A549 (cell line): ENCODE data around the gene DNAJC5. TPM values are rescaled to one million over a fixed set of nuclear protein-coding genes. Genes with fewer than 3 reads are reported as not detected.
"Not testable (repeated sequence)": the region's sequence is repeated elsewhere in the genome, so short reads cannot be mapped to it uniquely, and the experiment has no call there.

ENCODE experiments used
- ATAC-seq, 2 experiments: fragments of 200-7000 bp in 1 of 2; fragments of >200 bp in 1 of 2; cut with Nextera tagmentation in 1 of 2; cut with Tn5 transposase in 1 of 2; 3 replicates each; pipeline versions ENCODE4 v1.8.0 to v1.9.1; 2018 to 2020; ENCODE audit warnings: mild to moderate bottlenecking in 1 of 2, moderate library complexity in 1 of 2
- CTCF ChIA-PET: fragments of 300-600 bp; sonication (Branson Sonifier 250); formaldehyde crosslinking; extraction: SDS; loops from one replicate; lab custom pipeline; 2021; ENCODE audit warnings: antibody characterized with exemption, inconsistent platforms; lab: Yijun Ruan, JAX
- POLR2A ChIA-PET: fragments of 350-600 bp; formaldehyde crosslinking; extraction: SDS; loops from one replicate; lab custom pipeline; 2021; ENCODE audit warnings: antibody characterized with exemption, inconsistent platforms; lab: Yijun Ruan, JAX
- DNase-seq, 2 experiments: peaks; one replicate each; pipeline versions ENCODE4 v3.0.0 to v3.0.0-alpha.2; 2011 to 2016; ENCODE audit warnings: low read depth in 1 of 2, low spot score in 1 of 2
- FAIRE-seq: peaks from 2 replicates; lab custom pipeline; 2011; peaks lifted over from hg19 to GRCh38; lab: Jason Lieb, UNC
- H3K27ac ChIP-seq, 2 experiments: fragments of >200 bp; sonication (Bioruptor Twin); formaldehyde crosslinking; 3 replicates each; pipeline ENCODE4 v1.5.1; 2016 to 2017
- H3K4me1 ChIP-seq: fragments of >200 bp; sonication (Bioruptor Twin); formaldehyde crosslinking; 3 replicates; pipeline ENCODE4 v1.6.1; 2016
- H3K4me2 ChIP-seq: fragments of >200 bp; sonication (Bioruptor Twin); formaldehyde crosslinking; 3 replicates; pipeline ENCODE4 v1.6.1; 2016
- H3K4me3 ChIP-seq: fragments of >200 bp; sonication (Bioruptor Twin); formaldehyde crosslinking; 3 replicates; pipeline ENCODE4 v1.5.1; 2016
- H3K9me3 ChIP-seq: fragments of >200 bp; sonication (Bioruptor Twin); formaldehyde crosslinking; 3 replicates; pipeline ENCODE4 v1.6.1; 2016
- BHLHE40 ChIP-seq: IDR thresholded peaks from 2 replicates; pipeline ENCODE4 v1.6.1; 2012; ENCODE audit warnings: low read depth, low read length, inconsistent platforms
- CBX2 ChIP-seq: fragments of 200-600 bp; sonication (generic); IDR thresholded peaks from 2 replicates; pipeline ENCODE4 v1.6.1; 2016; ENCODE audit warnings: low read depth, mild to moderate bottlenecking, borderline replicate concordance
- CHD2 ChIP-seq: fragments of 150-350 bp; IDR thresholded peaks from 2 replicates; pipeline ENCODE4 v1.6.1; 2014; ENCODE audit warnings: low read length; ENCODE audit not compliant: partially characterized antibody
- EHF ChIP-seq: fragments of 250-450 bp; sonication (Bioruptor Pico); IDR thresholded peaks from 2 replicates; pipeline ENCODE4 v1.5.0; 2020; ENCODE audit warnings: mild to moderate bottlenecking
- EP300 ChIP-seq, 2 experiments: fragments of >200 bp; sonication (Bioruptor Twin); formaldehyde crosslinking; IDR thresholded peaks; 2 replicates in 1 of 2; 3 replicates in 1 of 2; pipeline ENCODE4 v1.6.1; 2016 to 2017
- ESRRA ChIP-seq: fragments of 150-350 bp; IDR thresholded peaks from 2 replicates; pipeline ENCODE4 v1.6.1; 2014; ENCODE audit warnings: mild to moderate bottlenecking, low read length, borderline replicate concordance
- GATA3 ChIP-seq: IDR thresholded peaks from 2 replicates; pipeline ENCODE4 v1.6.1; 2012; ENCODE audit warnings: borderline replicate concordance
- JUN ChIP-seq, 2 experiments: fragments of >200 bp; sonication (Bioruptor Twin); formaldehyde crosslinking; IDR thresholded peaks; 2 replicates in 1 of 2; 3 replicates in 1 of 2; pipeline ENCODE4 v1.6.1; 2016 to 2017
- KDM1A ChIP-seq: fragments of 200-600 bp; sonication (generic); IDR thresholded peaks from 2 replicates; pipeline ENCODE4 v1.6.1; 2016; ENCODE audit warnings: low read depth, mild to moderate bottlenecking
- KDM5A ChIP-seq: fragments of 200-600 bp; sonication (generic); IDR thresholded peaks from 2 replicates; pipeline ENCODE4 v1.6.1; 2016; ENCODE audit warnings: antibody characterized with exemption, mild to moderate bottlenecking
- MYC ChIP-seq: IDR thresholded peaks from 2 replicates; pipeline ENCODE4 v1.6.1; 2012; ENCODE audit warnings: mild to moderate bottlenecking, inconsistent platforms, low read length, improper control_type of control experiment, borderline replicate concordance
- NR3C1 ChIP-seq: fragments of >200 bp; sonication (Bioruptor Twin); formaldehyde crosslinking; IDR thresholded peaks from 3 replicates; pipeline ENCODE4 v1.6.1; 2017
- PHF8 ChIP-seq: fragments of 200-600 bp; sonication (generic); IDR thresholded peaks from 2 replicates; pipeline ENCODE4 v1.6.1; 2016; ENCODE audit warnings: low read depth, mild to moderate bottlenecking, antibody characterized with exemption, moderate library complexity, borderline replicate concordance
- RNF2 ChIP-seq: fragments of 200-600 bp; sonication (generic); IDR thresholded peaks from 2 replicates; pipeline ENCODE4 v1.6.1; 2016; ENCODE audit warnings: low read depth, mild to moderate bottlenecking, antibody characterized with exemption, moderate library complexity, borderline replicate concordance
- ZNF302 ChIP-seq: fragments of 250-450 bp; sonication (Bioruptor Pico); IDR thresholded peaks from 2 replicates; pipeline ENCODE4 v1.9.0; 2021; ENCODE audit warnings: inconsistent platforms, mild to moderate bottlenecking, moderate library complexity
- ZSCAN20 ChIP-seq: fragments of 250-450 bp; sonication (Bioruptor Pico); IDR thresholded peaks from 2 replicates; pipeline ENCODE4 v1.8.0; 2022; ENCODE audit warnings: mild to moderate bottlenecking, moderate library complexity
- WGBS: methylation state at CpG from one replicate; pipeline ENCODE4 v1.1.6; 2017; ENCODE audit errors: missing lambda C conversion rate; 5-methylcytosine and 5-hydroxymethylcytosine counted together
- polyA plus RNA-seq, 4 experiments: library from polyadenylated mRNA; depleted of rRNA in 3 of 4; stranded (reverse); fragments of >200 nt; fragmentation: RNase III in 1 of 4; extraction: RNeasy Plus Mini Kit Qiagen cat#74134 plus additional on column Dnase treatment in 1 of 4; gene quantifications; 2 replicates in 3 of 4; 3 replicates in 1 of 4; pipeline ENCODE4 v1.2.3, GENCODE V29; 2011 to 2017
- TF ChIP-seq, protein P1 (sequence below): IDR thresholded peaks from 2 replicates; pipeline ENCODE4 v1.6.1; 2012
- TF ChIP-seq, protein P2 (sequence below): IDR thresholded peaks from 2 replicates; pipeline ENCODE4 v1.6.1; 2012

DNAJC5 gene
- polyA plus RNA-seq, 2 of the 4 experiments (the other 2 are of a cell fraction) = 20.4 to 23.2 TPM

- no peak for FAIRE-seq
- TF ChIP-seq BHLHE40 = no peak
- DNase-seq = no peak
- no peak overlapping the region for H3K4me3 ChIP-seq
- CTCF ChIA-PET = interaction anchor here (0.6 to 2.5 kb wide), 5 partner anchors 10 to 122 kb away, joined by 3 to 10 read pairs (median 3); no protein-coding TSS in a partner anchor
- H3K9me3 ChIP-seq = no peaks in the 10 kb centered on the region
- ATAC-seq = no peak
- H3K4me2 ChIP-seq = no peak overlapping the region
- no peak overlapping the region for H3K27ac ChIP-seq
- 94% methylated on average over 12 of the region's 12 CpGs for WGBS
- POLR2A ChIA-PET = no interaction called here
- no peaks in the 10 kb centered on the region for H3K4me1 ChIP-seq
Measured at GRCh38 chr20:63913768-63914167, 18.8 kb downstream of the DNAJC5 start.

DNA sequence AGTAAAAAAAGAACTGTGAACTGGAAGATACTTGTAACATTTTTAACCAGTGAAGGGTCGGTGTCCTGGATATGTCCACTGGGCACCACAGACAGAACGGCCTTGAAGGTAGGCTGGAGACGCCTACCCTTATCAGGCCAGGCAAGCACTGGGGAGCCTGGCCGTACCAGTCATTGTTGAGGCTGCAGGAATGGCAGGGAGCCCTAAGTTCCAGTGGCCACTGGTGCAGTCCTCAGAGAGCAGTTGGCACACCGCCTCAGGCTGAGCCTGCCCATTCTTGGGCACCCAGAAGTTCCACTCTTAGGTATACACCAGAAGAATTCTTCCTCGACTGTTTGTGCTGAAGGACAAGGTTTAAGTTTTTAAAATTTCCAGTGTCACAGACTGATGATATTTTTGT lies 20.5 kb downstream of the DNAJC5 start:
- TF ChIP-seq RNF2 (no peak), ZNF302 (CRISPR knock-in tag) (no peak), GATA3 (no peak), BHLHE40 (no peak), ZSCAN20 (CRISPR knock-in tag) (no peak), NR3C1 (no peak)
- TF ChIP-seq, protein P1, sequence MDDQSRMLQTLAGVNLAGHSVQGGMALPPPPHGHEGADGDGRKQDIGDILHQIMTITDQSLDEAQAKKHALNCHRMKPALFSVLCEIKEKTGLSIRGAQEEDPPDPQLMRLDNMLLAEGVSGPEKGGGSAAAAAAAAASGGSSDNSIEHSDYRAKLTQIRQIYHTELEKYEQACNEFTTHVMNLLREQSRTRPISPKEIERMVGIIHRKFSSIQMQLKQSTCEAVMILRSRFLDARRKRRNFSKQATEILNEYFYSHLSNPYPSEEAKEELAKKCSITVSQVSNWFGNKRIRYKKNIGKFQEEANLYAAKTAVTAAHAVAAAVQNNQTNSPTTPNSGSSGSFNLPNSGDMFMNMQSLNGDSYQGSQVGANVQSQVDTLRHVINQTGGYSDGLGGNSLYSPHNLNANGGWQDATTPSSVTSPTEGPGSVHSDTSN = no peak
- Histone ChIP-seq H3K4me3 (no peak overlapping the region), H3K4me2 (no peak overlapping the region), H3K9me3 (no peaks in the 10 kb centered on the region), H3K4me1 (no peaks in the 10 kb centered on the region), H3K27ac (no peak overlapping the region)
- POLR2A ChIA-PET = no interaction called here
- CTCF ChIA-PET = interaction anchor here (1.0 to 2.5 kb wide), 4 partner anchors 11 to 65 kb away, joined by 3 to 10 read pairs (median 4); no protein-coding TSS in a partner anchor
- ATAC-seq (no peak), DNase-seq (no peak), FAIRE-seq (no peak)
- 92% methylated on average over 6 of the region's 6 CpGs for WGBS

DNA sequence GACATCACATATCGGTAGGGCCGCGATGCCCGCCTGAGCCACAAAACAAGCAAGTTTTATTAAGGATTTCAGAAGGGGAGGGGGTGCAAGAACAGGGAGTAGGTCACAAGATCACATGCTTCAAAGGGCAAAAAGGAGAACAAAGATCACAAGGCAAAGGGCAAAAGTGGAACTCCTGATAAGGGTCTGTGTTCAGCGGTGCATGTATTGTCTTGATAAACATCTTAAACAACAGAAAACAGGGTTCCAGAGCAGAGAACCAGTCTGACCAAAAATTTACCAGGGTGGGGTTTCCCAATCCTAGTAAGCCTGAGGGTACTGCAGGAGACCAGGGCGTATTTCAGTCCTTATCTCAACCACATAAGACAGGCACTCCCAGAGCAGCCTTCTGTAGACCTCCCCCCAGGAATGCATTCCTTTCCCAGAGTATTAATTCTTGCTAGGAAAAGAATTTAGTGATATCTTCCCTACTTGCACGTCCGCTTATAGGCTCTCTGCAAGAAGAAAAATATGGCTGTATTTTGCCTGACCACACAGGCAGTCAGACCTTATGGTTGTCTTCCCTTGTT lies 21.5 kb downstream of the DNAJC5 start:
- not testable (repeated sequence) for DNase-seq

DNA sequence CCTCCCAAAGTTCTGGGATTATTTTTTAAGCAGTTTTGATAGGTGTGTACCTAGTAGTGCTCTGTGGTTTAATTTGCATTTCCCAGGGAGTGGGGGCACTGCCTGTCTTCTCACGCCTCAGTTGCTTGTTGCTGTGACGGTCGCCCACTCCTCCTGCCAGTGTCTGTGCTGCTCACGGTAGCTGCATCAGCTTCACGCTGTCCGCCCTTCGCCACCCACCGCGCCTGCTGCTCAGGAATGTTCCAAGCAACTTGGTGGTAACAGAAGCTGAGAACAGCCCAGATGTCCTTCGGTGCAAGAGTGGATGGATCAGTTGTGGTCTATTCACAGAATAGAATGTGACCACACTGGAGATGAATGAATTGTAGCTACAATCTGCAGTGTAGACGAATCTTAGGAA lies 22.9 kb downstream of the DNAJC5 start:
- Histone ChIP-seq H3K9me3 (no peaks in the 10 kb centered on the region), H3K4me2 (no peak overlapping the region), H3K4me1 (no peaks in the 10 kb centered on the region), H3K27ac (no peak overlapping the region), H3K4me3 (no peak overlapping the region)
- no peak for FAIRE-seq
- DNase-seq = no peak
- POLR2A ChIA-PET = no interaction called here
- WGBS = 92% methylated on average over 11 of the region's 11 CpGs
- no peak for ATAC-seq
- TF ChIP-seq, protein P1 = no peak
- TF ChIP-seq JUN (IDR thresholded peaks at IDR 0.05) = no peak
- no peak for TF ChIP-seq KDM1A
- no peak for TF ChIP-seq PHF8
- TF ChIP-seq, protein P2, sequence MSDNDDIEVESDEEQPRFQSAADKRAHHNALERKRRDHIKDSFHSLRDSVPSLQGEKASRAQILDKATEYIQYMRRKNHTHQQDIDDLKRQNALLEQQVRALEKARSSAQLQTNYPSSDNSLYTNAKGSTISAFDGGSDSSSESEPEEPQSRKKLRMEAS = no peak
- no peak for TF ChIP-seq EP300 (IDR thresholded peaks at IDR 0.05)
- no peak for TF ChIP-seq ESRRA
- no peak for TF ChIP-seq CBX2
- no peak for TF ChIP-seq KDM5A
- TF ChIP-seq MYC = no peak
- TF ChIP-seq EHF = no peak
- no peak for TF ChIP-seq CHD2
- CTCF ChIA-PET = interaction anchor here (0.8 to 1.9 kb wide), 3 partner anchors 10 to 56 kb away, joined by 3 to 9 read pairs (median 3); no protein-coding TSS in a partner anchor

More for the DNA sequence above, 21.5 kb downstream of the DNAJC5 start:
- H3K9me3 ChIP-seq, ATAC-seq, POLR2A ChIA-PET, FAIRE-seq, H3K27ac ChIP-seq, H3K4me3 ChIP-seq, H3K4me2 ChIP-seq, H3K4me1 ChIP-seq: not testable (repeated sequence)
- WGBS = 94% methylated on average over 8 of the region's 8 CpGs
- CTCF ChIA-PET = interaction anchor here (1.0 to 2.4 kb wide), 3 partner anchors 10 to 64 kb away, joined by 3 to 5 read pairs (median 3); no protein-coding TSS in a partner anchor
